H9 (cell line): Measurements from ENCODE around the gene HP1BP3. TPM values are rescaled to one million over a fixed set of nuclear protein-coding genes. Genes with fewer than 3 reads are reported as not detected.

Source experiments
- DNase-seq: peaks from one replicate; pipeline ENCODE4 v3.0.0-alpha.2; 2017
- H2AFZ ChIP-seq: one replicate; pipeline ENCODE4 v1.6.1; 2013; ENCODE audit warnings: mild to moderate bottlenecking, low read length, control low read depth, moderate library complexity
- H2AK5ac ChIP-seq: 2 replicates; pipeline ENCODE4 v1.6.1; 2013; ENCODE audit warnings: low read length, control low read depth, mixed read lengths; ENCODE audit not compliant: insufficient read length
- H2BK120ac ChIP-seq: one replicate; pipeline ENCODE4 v1.6.1; 2013; ENCODE audit warnings: low read depth, mild to moderate bottlenecking, low read length, control low read depth, inconsistent platforms; ENCODE audit not compliant: poor library complexity, severe bottlenecking
- H2BK12ac ChIP-seq: 2 replicates; pipeline ENCODE4 v1.6.1; 2013; ENCODE audit warnings: low read length, control low read depth, mixed read lengths, low read depth; ENCODE audit not compliant: insufficient read length
- H2BK15ac ChIP-seq: 2 replicates; pipeline ENCODE4 v1.6.1; 2013; ENCODE audit warnings: low read depth, low read length, control low read depth
- H2BK20ac ChIP-seq: one replicate; pipeline ENCODE4 v1.6.1; 2013; ENCODE audit warnings: low read depth, mild to moderate bottlenecking, low read length, control low read depth, inconsistent platforms; ENCODE audit not compliant: poor library complexity, severe bottlenecking
- H2BK5ac ChIP-seq: 2 replicates; pipeline ENCODE4 v1.6.1; 2013; ENCODE audit warnings: low read length, control low read depth, mixed read lengths; ENCODE audit not compliant: insufficient read length
- H3K14ac ChIP-seq: 2 replicates; pipeline ENCODE4 v1.6.1; 2013; ENCODE audit warnings: low read length, control low read depth; ENCODE audit not compliant: insufficient read depth
- H3K18ac ChIP-seq: 2 replicates; pipeline ENCODE4 v1.6.1; 2013; ENCODE audit warnings: low read depth, mild to moderate bottlenecking, mixed read lengths, low read length, control low read depth; ENCODE audit not compliant: insufficient read length
- H3K23ac ChIP-seq: 2 replicates; pipeline ENCODE4 v1.6.1; 2013; ENCODE audit warnings: low read length, control low read depth, mixed read lengths, low read depth; ENCODE audit not compliant: insufficient read length
- H3K23me2 ChIP-seq: 2 replicates; pipeline ENCODE4 v1.6.1; 2013; ENCODE audit warnings: low read depth, mild to moderate bottlenecking, mixed read lengths, low read length, control low read depth; ENCODE audit not compliant: insufficient read length, poor library complexity, severe bottlenecking
- H3K27ac ChIP-seq: 2 replicates; pipeline ENCODE4 v1.5.1; 2013; ENCODE audit warnings: low read length, control low read depth, mixed read lengths, low read depth; ENCODE audit not compliant: insufficient read length
- H3K27me3 ChIP-seq: 2 replicates; pipeline ENCODE4 v1.6.1; 2013; ENCODE audit warnings: low read length, control low read depth, inconsistent platforms; ENCODE audit not compliant: insufficient read depth
- H3K4ac ChIP-seq: 2 replicates; pipeline ENCODE4 v1.6.1; 2013; ENCODE audit warnings: low read depth, mild to moderate bottlenecking, control low read depth, inconsistent platforms, low read length, moderate library complexity
- H3K4me1 ChIP-seq: 2 replicates; pipeline ENCODE4 v1.6.1; 2013; ENCODE audit warnings: low read length, control low read depth, inconsistent platforms; ENCODE audit not compliant: insufficient read depth
- H3K4me2 ChIP-seq: 2 replicates; pipeline ENCODE4 v1.6.1; 2013; ENCODE audit warnings: low read length, control low read depth, mixed read lengths; ENCODE audit not compliant: insufficient read length, insufficient read depth
- H3K56ac ChIP-seq: 2 replicates; pipeline ENCODE4 v1.6.1; 2013; ENCODE audit warnings: low read depth, mild to moderate bottlenecking, mixed read lengths, low read length, control low read depth; ENCODE audit not compliant: insufficient read length
- H3K79me1 ChIP-seq: 2 replicates; pipeline ENCODE4 v1.6.1; 2013; ENCODE audit warnings: low read depth, mild to moderate bottlenecking, moderate library complexity, low read length, control low read depth, inconsistent platforms; ENCODE audit not compliant: insufficient read depth, poor library complexity, severe bottlenecking
- H3K79me2 ChIP-seq: 2 replicates; pipeline ENCODE4 v1.6.1; 2013; ENCODE audit warnings: low read length, control low read depth, inconsistent platforms; ENCODE audit not compliant: insufficient read depth
- H3K9ac ChIP-seq: 2 replicates; pipeline ENCODE4 v1.6.1; 2013; ENCODE audit warnings: low read length, control low read depth, mixed read lengths; ENCODE audit not compliant: insufficient read length; ENCODE audit errors: extremely low read depth
- H3K9me3 ChIP-seq: one replicate; pipeline ENCODE4 v1.6.1; 2013; ENCODE audit warnings: low read depth, low read length, inconsistent platforms; ENCODE audit not compliant: control insufficient read depth
- H3T11ph ChIP-seq: one replicate; pipeline ENCODE4 v1.6.1; 2013; ENCODE audit warnings: mild to moderate bottlenecking, low read length, control low read depth, inconsistent platforms
- H4K20me1 ChIP-seq: one replicate; pipeline ENCODE4 v1.6.1; 2013; ENCODE audit not compliant: control insufficient read depth, insufficient read length, insufficient read depth
- H4K5ac ChIP-seq: 2 replicates; pipeline ENCODE4 v1.6.1; 2013; ENCODE audit warnings: low read depth, mild to moderate bottlenecking, mixed read lengths, low read length, control low read depth; ENCODE audit not compliant: insufficient read length
- H4K8ac ChIP-seq: replicated peaks from 2 replicates; pipeline ENCODE4 v1.6.1; 2013; ENCODE audit warnings: low read length, control low read depth, mixed read lengths, low read depth; ENCODE audit not compliant: insufficient read length
- H4K91ac ChIP-seq: 2 replicates; pipeline ENCODE4 v1.6.1; 2013; ENCODE audit warnings: low read depth, mild to moderate bottlenecking, moderate library complexity, mixed read lengths, low read length, control low read depth; ENCODE audit not compliant: insufficient read length
- H3K27ac Mint-ChIP-seq, 3 experiments: 2 replicates in 2 of 3; 3 replicates in 1 of 3; pipeline ENCODE4 v1.8.0; 2020 to 2021; ENCODE audit warnings: mixed read lengths in 3 of 3, mild to moderate bottlenecking in 1 of 3, moderate library complexity in 1 of 3
- H3K27me3 Mint-ChIP-seq: 2 replicates; pipeline ENCODE4 v1.8.0; 2021; ENCODE audit warnings: low read depth, mild to moderate bottlenecking, moderate library complexity, mixed read lengths
- H3K36me3 Mint-ChIP-seq, 3 experiments: 2 replicates in 2 of 3; 3 replicates in 1 of 3; pipeline ENCODE4 v1.8.0; 2020 to 2021; ENCODE audit warnings: low read depth in 3 of 3, mixed read lengths in 3 of 3; ENCODE audit not compliant: insufficient read depth in 1 of 3
- H3K4me1 Mint-ChIP-seq, 2 experiments: 2 replicates each; pipeline ENCODE4 v1.8.0; 2020; ENCODE audit warnings: mixed read lengths in 2 of 2
- H3K4me3 Mint-ChIP-seq, 2 experiments: 2 replicates in 1 of 2; 3 replicates in 1 of 2; pipeline ENCODE4 v1.8.0; 2020 to 2021; ENCODE audit warnings: mild to moderate bottlenecking in 2 of 2, mixed read lengths in 2 of 2, moderate library complexity in 1 of 2
- H3K9me3 Mint-ChIP-seq, 2 experiments: 2 replicates in 1 of 2; 3 replicates in 1 of 2; pipeline ENCODE4 v1.8.0; 2020; ENCODE audit warnings: mild to moderate bottlenecking in 2 of 2, mixed read lengths in 2 of 2, moderate library complexity in 1 of 2
- CTCF ChIP-seq: fragments of 200-600 bp; sonication (generic); conservative IDR thresholded peaks from 3 replicates; pipeline ENCODE4 v1.8.0; 2021; ENCODE audit warnings: antibody characterized with exemption, mild to moderate bottlenecking
- WGBS: extraction: QIAGEN DNeasy Blood & Tissue Kit; methylation state at CpG from one replicate; pipeline ENCODE4 v1.1.7; 2013; ENCODE audit warnings: missing lambda C conversion rate, low lambda C conversion rate, mixed read lengths; ENCODE audit not compliant: insufficient read length; ENCODE audit errors: extremely low coverage; 5-methylcytosine and 5-hydroxymethylcytosine counted together
- total RNA-seq: library from RNA; stranded (reverse); gene quantifications from 2 replicates; pipeline ENCODE4 v1.2.1, GENCODE V29; 2021

The HP1BP3 gene
- total RNA-seq, 1 experiment from 2014 or later: 127 TPM

DNA sequence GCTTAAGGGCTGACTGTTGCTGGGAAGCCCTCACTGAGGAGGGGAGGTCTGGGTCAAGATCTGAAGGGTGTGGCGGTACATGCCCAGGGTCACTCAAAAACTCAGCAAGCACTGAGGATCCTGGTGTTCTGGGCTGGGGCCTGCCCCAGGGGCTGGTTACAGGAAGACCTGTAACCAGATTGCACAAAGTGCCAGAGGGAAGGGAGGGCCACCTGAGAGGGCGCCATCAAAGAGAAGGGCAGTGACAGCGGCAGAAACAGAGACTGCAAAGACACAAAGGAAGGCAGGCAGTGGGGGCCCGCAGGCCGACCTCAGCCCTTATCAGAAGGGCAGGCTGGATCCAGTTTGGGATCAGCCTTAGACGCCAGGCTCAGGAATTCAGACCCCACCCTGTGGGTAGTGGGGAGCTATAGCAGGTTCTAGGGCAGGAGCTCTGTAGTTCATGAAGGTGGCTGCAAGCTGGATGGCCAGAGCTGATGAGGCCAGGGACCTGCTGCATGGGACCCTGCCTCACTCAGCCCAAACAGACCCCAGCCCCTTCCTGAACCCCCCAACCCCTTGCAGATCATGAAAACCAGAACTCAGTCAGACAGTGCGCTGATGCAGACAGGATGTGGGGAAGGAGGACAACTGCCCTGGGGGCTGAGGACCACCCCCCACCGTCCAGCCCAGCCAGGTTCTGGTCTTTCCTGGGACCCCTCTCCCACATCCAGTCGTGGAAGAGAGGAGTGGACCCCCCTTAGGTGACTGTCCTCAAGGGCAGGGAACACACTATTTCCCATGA lies 58.5 kb downstream of the HP1BP3 start:
- no peaks in the 10 kb centered on the region for H3K9me3 ChIP-seq
- no peak for TF ChIP-seq CTCF
- no CpG with 5 or more reads among the region's 9 CpGs for WGBS
- Mint-ChIP-seq H3K27ac (peak overlapping the region; percentile 5 to 27 (median 7); a peak in 3 of 7 replicates), H3K4me3 (peak overlapping the region in 1 of 2 experiments; percentile 84; a peak in 2 of 5 replicates), H3K36me3 (no peaks in the 10 kb centered on the region), H3K9me3 (no peaks in the 10 kb centered on the region; a peak in 1 of 5 replicates), H3K27me3 (peaks cover 50% of the 10 kb centered on the region), H3K4me1 (peaks cover 24 to 40% of the 10 kb centered on the region in 2 experiments)
- H2BK15ac ChIP-seq: no peak overlapping the region
- no peak overlapping the region; the same call in 1 of the 2 replicates for H3K14ac ChIP-seq
- H3K27ac ChIP-seq: no peak overlapping the region
- H4K91ac ChIP-seq: no peak overlapping the region
- H3K56ac ChIP-seq: no peak overlapping the region
- no peak overlapping the region for H2BK120ac ChIP-seq
- no peaks in the 10 kb centered on the region for H4K20me1 ChIP-seq
- no peak overlapping the region for H4K5ac ChIP-seq
- peaks cover 4% of the 10 kb centered on the region; the same call in 1 of the 2 replicates for H3K4me1 ChIP-seq
- H2BK12ac ChIP-seq: no peak overlapping the region
- no peak overlapping the region for H3T11ph ChIP-seq
- H3K23ac ChIP-seq: no peak overlapping the region
- no peak overlapping the region for H3K4ac ChIP-seq
- peaks cover 8% of the 10 kb centered on the region; the same call in 1 of the 2 replicates for H3K27me3 ChIP-seq
- no peak overlapping the region for H2AFZ ChIP-seq
- no peak overlapping the region for H3K9ac ChIP-seq
- no peaks in the 10 kb centered on the region for H3K79me1 ChIP-seq
- no peak overlapping the region for H2BK20ac ChIP-seq
- no peak overlapping the region for H4K8ac ChIP-seq
- DNase-seq: peak; percentile 26
- no peak overlapping the region for H2BK5ac ChIP-seq
- no peaks in the 10 kb centered on the region for H3K79me2 ChIP-seq
- H2AK5ac ChIP-seq: no peak overlapping the region
- H3K4me2 ChIP-seq: peak overlapping the region; percentile 45
- H3K18ac ChIP-seq: peak overlapping the region; percentile 31
- H3K23me2 ChIP-seq: peaks cover 12% of the 10 kb centered on the region
